ENCODE data around the gene EZR.

EZR gene

DNA sequence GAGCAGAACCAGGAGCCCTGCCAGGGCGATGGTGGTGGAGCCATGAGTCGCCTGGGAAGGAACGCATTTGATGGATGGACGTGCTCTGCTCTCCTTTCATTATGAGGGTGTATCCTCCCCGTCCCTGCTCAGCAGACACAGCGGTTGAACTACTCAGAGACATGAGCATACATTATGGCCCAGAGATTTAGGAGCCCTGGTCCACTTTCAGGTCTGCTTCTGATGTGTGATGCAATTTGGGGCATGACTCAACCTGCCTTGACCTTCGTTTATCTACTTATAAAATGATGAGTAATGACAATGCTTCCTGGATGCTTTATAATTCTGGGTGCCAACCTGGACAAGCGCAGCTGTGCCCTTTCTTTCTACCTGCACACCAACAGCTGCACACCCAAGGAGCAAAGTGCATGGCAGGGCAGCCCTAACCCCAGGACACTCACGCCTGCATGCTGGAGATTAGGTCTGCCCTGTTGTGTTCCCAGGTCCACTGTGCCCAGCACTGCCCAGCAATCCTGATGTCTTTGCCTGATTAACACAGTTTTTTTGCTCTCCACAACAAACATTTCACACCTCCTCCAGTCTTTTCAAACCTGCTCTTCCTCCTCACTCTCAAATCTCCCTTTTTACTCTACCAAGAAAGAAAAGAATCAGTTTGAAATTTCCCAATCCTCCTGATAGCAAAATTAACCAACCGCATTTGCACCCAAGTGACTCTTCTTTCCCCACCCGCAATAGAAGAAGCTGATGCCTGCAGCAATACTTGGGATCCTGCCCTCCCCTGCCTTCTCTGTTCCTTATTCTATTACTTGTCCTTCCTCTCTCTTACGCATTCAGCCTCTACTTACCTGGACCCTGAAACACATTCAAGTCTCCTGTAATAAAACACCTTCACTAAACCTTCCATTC is 81.2 kb downstream of the EZR start:
- DNase-seq: no peak

DNA sequence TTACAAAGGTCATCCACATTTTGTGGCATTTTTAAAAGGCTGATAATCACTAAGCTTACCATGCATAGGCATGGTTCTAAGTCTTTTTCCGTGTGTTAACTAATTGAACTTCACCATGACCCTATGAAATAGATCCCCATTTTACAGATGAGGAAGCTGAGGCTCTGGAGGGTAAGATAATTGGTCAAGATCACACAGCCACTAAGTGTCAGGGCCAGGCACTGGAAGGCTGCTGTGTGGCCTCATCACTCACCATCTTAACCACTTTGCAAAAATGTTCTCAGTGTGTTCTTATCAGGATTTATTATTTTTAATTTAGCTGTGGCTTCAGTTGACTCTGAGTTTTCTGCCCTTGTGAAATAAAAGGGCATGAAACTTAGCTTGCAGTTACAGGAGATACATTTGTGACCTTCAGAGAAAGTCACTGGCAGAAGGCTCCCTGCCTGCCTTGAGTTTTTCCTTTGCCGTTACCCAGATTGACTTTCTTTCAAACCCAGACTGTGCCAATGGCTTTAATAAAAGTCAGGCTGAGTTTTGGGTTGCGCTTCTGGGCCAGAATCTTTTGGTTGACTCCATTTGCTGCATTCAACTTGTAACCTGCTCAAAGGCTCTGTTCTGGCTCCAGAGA is 82.0 kb downstream of the EZR start:
- no peak for DNase-seq

DNA sequence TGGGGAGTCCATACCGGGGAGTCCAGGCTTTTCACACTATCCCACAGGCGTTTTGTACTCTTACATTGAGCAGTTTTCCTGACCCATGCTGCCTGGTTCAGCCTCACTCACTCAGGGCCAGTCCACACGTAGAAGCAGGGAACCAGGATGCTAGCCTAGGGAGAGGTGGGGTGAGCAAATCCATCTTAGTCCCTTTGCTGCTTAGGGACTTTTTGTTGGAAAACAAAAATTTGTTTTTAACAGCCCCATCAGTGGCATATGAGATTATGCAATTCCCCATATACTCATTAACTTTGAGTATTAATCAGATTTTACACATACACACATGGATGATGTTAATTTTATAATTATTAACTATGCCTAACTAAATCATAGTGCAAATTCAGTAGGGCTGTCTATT is 84.2 kb downstream of the EZR start:
- no peak for DNase-seq

DNA sequence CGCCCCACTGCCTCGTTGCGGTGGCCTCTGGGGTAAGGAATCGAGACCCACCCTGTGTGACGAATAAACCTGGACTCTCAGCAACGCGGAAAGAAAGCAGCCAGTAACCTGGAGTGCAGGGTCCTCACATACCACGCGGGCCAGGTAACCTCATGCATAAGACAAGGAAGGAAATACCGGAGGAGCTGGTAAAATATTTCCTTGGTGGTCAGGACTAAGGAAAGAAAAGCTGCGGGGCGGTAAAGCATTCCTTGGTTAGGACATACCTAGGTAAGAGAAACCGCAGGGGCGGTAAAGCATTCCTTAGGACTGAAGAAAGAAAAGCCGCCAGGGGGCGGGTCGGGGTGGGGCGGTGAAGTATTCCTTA is 88.6 kb downstream of the EZR start:
- no peak for DNase-seq

DNA sequence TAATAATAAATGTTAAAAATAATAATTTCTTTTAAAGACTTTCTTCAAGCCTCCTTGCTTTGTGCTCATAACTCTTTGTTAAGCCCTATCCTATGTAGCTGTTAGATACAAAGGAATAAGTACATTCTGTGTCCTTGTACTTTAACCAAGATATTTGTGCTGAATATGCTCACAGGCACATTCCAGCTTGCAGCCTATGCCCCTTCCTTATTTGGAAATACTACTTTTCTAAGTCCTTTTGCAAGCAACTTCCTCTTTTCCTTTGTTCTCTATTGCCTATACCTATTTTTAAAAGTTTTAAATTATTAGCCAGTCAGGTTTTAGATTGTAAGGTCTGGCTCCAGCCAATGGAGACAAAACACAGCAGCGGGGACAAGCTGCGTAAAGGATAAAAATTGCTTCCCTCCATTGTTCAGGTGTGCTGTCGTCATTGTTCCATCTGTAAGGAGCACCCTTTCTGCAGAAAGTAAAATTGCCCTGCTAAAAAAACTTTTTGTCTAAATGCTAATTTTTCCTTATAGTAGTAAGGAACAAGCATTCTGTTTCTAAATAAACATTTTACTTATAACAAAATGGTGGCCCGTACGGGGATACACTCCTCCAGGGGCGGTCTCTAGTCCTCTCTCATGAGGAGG is 89.1 kb downstream of the EZR start:
- no peak for DNase-seq

DNA sequence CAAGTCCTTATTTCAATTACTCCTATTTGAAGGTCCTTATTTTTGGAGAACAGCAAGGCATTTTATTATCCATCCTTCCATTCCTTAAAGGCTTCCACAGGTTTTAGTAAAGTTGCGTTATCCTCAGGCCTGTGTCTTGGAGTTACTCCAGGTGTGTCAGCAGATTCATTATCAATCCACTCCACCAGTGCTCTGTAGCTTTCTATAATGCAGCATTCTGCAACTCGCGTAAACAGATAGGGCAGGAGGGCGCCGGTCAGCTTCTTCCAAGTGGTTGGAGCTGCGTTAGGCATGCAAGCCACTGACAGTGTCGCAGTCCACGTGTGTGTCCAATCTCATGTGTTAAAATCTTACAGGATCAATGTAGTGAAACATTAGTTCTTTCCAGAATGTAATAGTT is 93.5 kb downstream of the EZR start:
- no peak for DNase-seq

DNA sequence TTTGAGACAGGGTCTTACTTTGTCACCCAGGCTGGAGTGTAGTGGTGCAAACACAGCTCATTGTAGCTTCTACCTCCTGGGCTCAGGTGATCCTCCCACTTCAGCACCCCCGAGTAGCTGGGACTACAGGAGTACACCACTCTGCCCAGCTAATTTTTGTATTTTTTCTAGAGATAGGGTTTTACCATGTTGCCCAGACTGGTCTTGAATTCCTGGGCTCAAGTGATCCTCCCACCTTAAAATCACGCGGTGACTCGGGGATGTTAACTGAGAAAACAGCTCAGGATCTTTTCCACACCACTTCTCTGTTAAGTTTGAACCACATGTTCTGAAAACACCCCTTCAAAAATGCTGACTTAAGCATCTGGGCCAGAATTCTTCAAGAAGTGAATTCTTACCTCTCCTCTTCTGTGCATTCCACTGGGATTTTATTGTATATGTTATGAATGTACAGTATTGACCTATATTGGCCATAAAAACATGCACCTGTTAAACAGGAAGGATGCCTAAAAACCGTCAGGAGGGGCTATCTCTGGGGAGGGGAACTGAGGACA is 96.9 kb downstream of the EZR start:
- DNase-seq: no peak

DNA sequence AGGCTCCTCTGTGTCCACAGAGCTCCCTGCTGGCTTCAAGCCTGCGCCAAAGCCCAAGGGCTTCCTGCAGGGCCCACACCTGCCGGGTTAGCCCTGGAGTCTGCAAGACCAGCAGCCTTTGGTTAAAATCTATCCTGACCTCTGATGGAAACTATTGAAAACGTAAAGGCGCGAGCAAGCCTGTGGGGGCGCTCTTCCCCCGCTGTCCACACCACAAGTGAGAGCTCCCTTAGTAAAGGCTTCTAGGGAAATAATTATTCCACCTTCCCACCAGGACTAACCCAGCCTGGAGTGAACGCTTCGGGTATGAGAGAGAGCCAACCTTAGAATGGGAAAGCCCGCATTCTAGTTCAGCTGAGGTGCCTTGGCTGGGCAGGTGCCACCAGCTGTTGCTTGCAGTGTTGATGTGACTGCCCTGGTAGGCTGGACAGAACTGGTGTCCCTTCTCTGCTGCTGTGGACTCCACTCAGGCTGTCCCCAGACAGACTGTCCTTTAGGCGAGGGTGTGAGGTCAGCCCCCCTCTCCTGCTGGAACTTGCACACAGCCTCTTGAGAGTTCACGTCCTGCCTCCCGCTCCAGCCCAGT is 100.6 kb downstream of the EZR start:
- peak in 4 of 56 donors; percentile 5 to 44 (median 12) for DNase-seq

DNA sequence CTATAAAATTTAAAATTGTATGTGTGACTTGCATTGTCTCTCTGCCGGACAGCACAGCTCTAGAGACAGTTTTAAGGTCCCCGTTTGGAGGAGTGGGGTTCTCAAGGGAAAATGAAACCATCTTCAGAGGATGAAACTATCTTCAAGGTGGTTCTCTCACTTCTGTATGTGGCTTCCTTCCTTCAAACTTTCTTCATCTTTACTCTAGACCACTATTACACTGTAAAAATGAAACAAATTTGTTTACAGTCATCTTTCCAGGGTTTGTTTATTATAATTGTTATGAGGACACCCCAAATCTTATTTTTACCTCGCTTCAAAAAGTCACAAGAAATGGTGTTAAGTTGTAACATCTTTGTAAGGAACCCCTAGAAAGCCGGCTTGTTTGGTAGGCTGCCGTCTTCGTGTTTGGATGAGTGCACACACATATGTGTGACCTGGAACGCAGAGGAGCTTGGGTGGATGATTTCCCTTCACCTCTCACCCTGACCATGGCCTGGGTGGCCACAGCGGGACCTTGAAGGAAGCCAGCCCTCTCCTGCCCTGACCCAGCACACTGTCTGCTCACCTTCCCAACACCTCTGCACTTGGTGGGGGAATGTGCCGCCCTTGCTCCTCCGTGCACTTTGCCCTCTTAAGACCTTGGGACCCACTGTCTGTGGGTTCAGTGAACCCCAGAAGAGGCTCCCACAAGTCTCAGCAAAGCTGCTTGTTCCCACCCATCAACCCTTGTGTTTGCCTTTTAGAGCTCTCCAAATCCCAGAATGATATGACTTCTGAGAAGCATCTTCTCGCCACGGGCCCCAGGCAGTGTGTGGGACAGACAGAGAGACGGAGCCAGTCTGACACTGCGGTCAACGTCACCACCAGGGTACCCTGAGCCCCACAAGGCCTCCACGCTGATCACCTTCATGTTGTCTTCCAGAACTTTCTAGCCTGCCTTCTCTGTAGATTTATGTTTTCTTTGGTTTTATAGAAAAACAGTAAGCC is 101.5 kb downstream of the EZR start:
- no peak for DNase-seq
